OCI-LY3 (cell line): Measurements from ENCODE around the gene APOBEC3G.
"Not testable (repeated sequence)": the region's sequence is repeated elsewhere in the genome, so short reads cannot be mapped to it uniquely, and the experiment has no call there.

Experiments
- H2AFZ ChIP-seq: fragments of 200-600, 300-600 bp; shearing (Covaris generic); 2 replicates; pipeline ENCODE4 v1.6.0; 2014; ENCODE audit warnings: antibody characterized with exemption, low read depth, low read length
- H3K27ac ChIP-seq: fragments of 200-600, 300-600 bp; sonication (generic); 2 replicates; pipeline ENCODE4 v1.5.1; 2014; ENCODE audit warnings: mild to moderate bottlenecking, low read length, moderate library complexity, mixed read lengths
- H3K27me3 ChIP-seq: fragments of 200-600, 300-600 bp; sonication (generic); 2 replicates; pipeline ENCODE4 v1.6.1; 2014; ENCODE audit warnings: low read depth, low read length, mixed read lengths
- H3K36me3 ChIP-seq: fragments of 200-600, 300-600 bp; sonication (generic); replicated peaks from 2 replicates; pipeline ENCODE3; 2014; ENCODE audit warnings: low read depth, low read length, mixed read lengths
- H3K4me1 ChIP-seq: fragments of 300-600, 200-600 bp; sonication (generic); 2 replicates; pipeline ENCODE4 v1.6.1; 2014; ENCODE audit warnings: low read length, mixed read lengths
- H3K4me2 ChIP-seq: fragments of 200-600, 300-600 bp; sonication (generic); 2 replicates; pipeline ENCODE4 v1.6.1; 2014; ENCODE audit warnings: low read length, mixed read lengths
- H3K4me3 ChIP-seq: fragments of 300-600, 200-600 bp; sonication (generic); 2 replicates; pipeline ENCODE4 v1.5.1; 2014; ENCODE audit warnings: antibody characterized with exemption, mild to moderate bottlenecking, low read length, moderate library complexity
- H3K79me2 ChIP-seq: fragments of 300-600, 200-600 bp; shearing (Covaris generic); 2 replicates; pipeline ENCODE4 v1.6.1; 2014; ENCODE audit warnings: mild to moderate bottlenecking, low read length, mixed read lengths
- H3K9ac ChIP-seq: fragments of 300-600, 200-600 bp; shearing (Covaris generic); 2 replicates; pipeline ENCODE4 v1.6.0; 2014; ENCODE audit warnings: mild to moderate bottlenecking, low read length, moderate library complexity
- H3K9me3 ChIP-seq: fragments of 200-600, 300-600 bp; shearing (Covaris generic); 2 replicates; pipeline ENCODE4 v1.6.1; 2014; ENCODE audit warnings: low read length, mixed read lengths; ENCODE audit not compliant: insufficient read depth
- H4K20me1 ChIP-seq: fragments of 200-600, 300-600 bp; sonication (generic); 2 replicates; pipeline ENCODE4 v1.6.1; 2016; ENCODE audit warnings: low read length, mixed read lengths; ENCODE audit not compliant: insufficient read depth
- CTCF ChIP-seq: fragments of 200-600, 300-600 bp; sonication (generic); IDR thresholded peaks from 2 replicates; pipeline ENCODE4 v1.5.1; 2014; ENCODE audit warnings: antibody characterized with exemption, low read length, low read depth
- EZH2phosphoT487 ChIP-seq: fragments of 200-600 bp; shearing (Covaris generic); IDR thresholded peaks from 2 replicates; pipeline ENCODE4 v1.6.1; 2018; ENCODE audit warnings: antibody characterized with exemption, mixed run types, low read depth

APOBEC3G gene

GRCh38 chr22:39073981-39074380 lies 3.1 kb upstream of the APOBEC3G start:
- H3K4me2 ChIP-seq: no peak overlapping the region

GRCh38 chr22:39076155-39077025 lies 685 bp upstream of the APOBEC3G start:
- Histone ChIP-seq H3K4me1 (peaks cover 41% of the 10 kb centered on the region), H3K9ac (peak overlapping the region; percentile 19; the same call in 1 of the 2 replicates), H3K4me3 (peak overlapping the region; percentile 51), H3K4me2 (peak overlapping the region; percentile 44)
- not testable (repeated sequence) for H4K20me1 ChIP-seq, H3K27me3 ChIP-seq, H3K36me3 ChIP-seq, H3K9me3 ChIP-seq, H2AFZ ChIP-seq, H3K79me2 ChIP-seq, H3K27ac ChIP-seq

More at GRCh38 chr22:39073981-39074380, 3.1 kb upstream of the APOBEC3G start:
- Histone ChIP-seq H3K36me3 (no peaks in the 10 kb centered on the region), H3K79me2 (no peaks in the 10 kb centered on the region), H3K9ac (no peak overlapping the region), H2AFZ (no peak overlapping the region), H3K4me3 (no peak overlapping the region), H3K27me3 (no peaks in the 10 kb centered on the region), H3K9me3 (no peaks in the 10 kb centered on the region), H4K20me1 (no peaks in the 10 kb centered on the region), H3K4me1 (peaks cover 29% of the 10 kb centered on the region), H3K27ac (no peak overlapping the region)
- no peak for TF ChIP-seq CTCF
- no peak for TF ChIP-seq EZH2phosphoT487

GRCh38 chr22:39077912-39078311 lies 837 bp downstream of the APOBEC3G start:
- H3K27me3 ChIP-seq, H3K79me2 ChIP-seq, H3K27ac ChIP-seq, H2AFZ ChIP-seq, H3K36me3 ChIP-seq, H3K9me3 ChIP-seq, H4K20me1 ChIP-seq: not testable (repeated sequence)
- Histone ChIP-seq H3K4me2 (peak overlapping the region; percentile 85), H3K4me3 (peak overlapping the region; percentile 77), H3K9ac (peak overlapping the region; percentile 85), H3K4me1 (peaks cover 34% of the 10 kb centered on the region)

- Histone ChIP-seq H3K4me3 (no peak overlapping the region), H3K9me3 (no peaks in the 10 kb centered on the region), H3K27ac (no peak overlapping the region), H3K79me2 (no peaks in the 10 kb centered on the region), H4K20me1 (no peaks in the 10 kb centered on the region), H3K27me3 (no peaks in the 10 kb centered on the region), H3K9ac (no peak overlapping the region), H3K4me1 (peaks cover 30% of the 10 kb centered on the region), H3K36me3 (no peaks in the 10 kb centered on the region), H3K4me2 (peak overlapping the region; percentile 85; the same call in 1 of the 2 replicates), H2AFZ (no peak overlapping the region)
- TF ChIP-seq EZH2phosphoT487 (no peak), CTCF (no peak)
Observed at GRCh38 chr22:39078329-39078728, 1.3 kb downstream of the APOBEC3G start.

- H4K20me1 ChIP-seq, H3K9ac ChIP-seq, H2AFZ ChIP-seq, H3K79me2 ChIP-seq, H3K27ac ChIP-seq, H3K36me3 ChIP-seq, H3K4me2 ChIP-seq, H3K4me3 ChIP-seq, H3K27me3 ChIP-seq, H3K9me3 ChIP-seq: not testable (repeated sequence)
- peaks cover 27% of the 10 kb centered on the region for H3K4me1 ChIP-seq
Observed at GRCh38 chr22:39079054-39079637, 2.1 kb downstream of the APOBEC3G start.
